HG02642 (cell line): ENCODE results near the gene RNF145.
"Not testable (repeated sequence)": the region's sequence is repeated elsewhere in the genome, so short reads cannot be mapped to it uniquely, and the experiment has no call there.

Experiments
- ATAC-seq: cut with Tn5 transposase; IDR thresholded peaks from one replicate; pipeline ENCODE4 v1.9.1; 2021; ENCODE audit warnings: mild to moderate bottlenecking; ENCODE audit not compliant: unreplicated experiment, poor library complexity

The RNF145 gene

DNA sequence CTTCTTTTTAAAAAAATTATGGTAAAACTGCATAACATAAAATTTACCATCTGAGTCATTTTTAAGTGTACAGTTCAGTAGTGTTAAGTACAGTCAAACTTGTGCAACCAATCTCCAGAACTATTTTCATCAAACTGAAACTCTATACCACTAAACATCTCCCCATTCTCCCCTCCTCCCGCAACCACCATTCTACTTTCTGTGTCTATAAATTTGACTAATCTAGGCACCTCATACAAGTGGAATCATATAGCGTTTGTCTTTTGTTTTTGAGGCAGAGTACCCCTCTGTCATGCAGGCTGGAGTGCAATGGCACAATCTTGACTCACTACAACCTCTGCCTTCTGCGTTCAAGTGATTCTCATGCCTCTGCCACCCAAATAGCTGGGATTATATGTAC is 85.7 kb downstream of the RNF145 start:
- no peak for ATAC-seq

DNA sequence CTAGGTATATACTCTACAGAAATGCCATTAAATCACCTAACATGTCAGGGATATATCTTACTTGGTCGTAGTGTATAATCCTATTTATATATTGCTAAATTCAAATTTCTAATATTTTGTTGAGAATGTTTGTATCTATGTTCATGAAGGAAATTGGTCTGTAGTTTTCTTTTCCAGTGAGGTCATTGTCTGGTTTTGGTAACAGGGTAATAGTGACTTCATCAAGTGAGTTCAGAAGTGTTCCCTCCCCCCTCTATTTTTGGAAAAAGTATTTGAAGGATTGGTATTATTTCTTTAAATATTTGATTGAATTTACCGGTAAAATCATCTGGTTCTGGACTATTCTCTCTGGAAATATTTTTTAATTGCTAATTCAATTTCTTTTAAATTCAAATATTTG is 86.2 kb downstream of the RNF145 start:
- ATAC-seq = no peak

DNA sequence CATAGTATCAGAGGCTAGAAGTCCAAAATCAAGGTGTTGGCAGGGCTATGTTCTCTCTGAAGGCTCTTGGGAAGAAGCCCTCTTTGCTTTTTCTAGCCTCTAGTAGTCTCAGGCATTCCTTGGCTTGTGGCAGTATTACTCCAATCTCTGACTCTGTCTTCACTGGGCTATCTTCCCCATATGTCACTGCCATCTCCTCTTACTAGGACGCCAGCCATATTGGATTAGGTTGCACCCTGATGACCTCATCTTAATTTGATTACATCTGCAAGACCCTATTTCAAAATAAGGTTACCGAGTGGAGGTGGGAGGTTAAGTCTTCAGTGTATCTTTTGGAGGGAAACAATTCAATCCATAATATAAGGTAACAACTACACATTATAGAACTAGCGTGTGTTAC is 88.3 kb downstream of the RNF145 start:
- ATAC-seq = no peak

DNA sequence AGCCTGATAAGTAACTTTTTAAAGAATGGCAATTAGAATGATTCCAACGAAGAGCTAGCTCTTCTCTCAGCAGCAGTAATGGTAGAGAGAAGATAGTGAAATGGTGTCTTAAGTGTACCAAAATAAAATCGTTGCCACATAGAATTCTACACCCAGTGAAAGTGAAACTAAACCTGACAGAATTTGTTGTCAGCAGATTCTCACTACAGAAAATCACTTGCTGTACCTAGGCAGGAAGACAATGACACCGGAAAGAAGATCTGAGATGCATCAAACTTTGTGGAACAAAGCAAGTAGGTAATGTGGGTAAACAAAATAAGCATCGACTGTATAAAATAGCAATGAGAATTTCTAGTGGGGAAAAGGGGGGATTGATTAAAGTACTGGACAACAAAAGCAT is 88.9 kb downstream of the RNF145 start:
- ATAC-seq = no peak

DNA sequence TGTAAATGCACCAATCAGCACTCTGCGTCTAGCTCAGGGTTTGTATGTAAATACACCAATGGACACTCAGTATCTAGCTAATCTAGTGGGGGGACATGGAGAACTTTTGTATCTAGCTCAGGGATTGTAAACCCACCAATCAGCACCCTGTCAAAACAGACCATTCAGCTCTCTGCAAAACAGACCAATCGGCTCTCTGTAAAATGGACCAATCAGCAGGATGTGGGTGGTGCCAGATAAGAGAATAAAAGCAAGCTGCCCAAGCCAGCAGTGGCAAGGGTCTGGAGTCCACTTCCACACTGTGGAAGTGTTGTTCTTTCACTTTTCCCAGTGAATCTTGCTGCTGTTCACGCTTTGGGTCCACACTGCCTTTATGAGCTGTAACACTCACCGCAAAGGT is 89.5 kb downstream of the RNF145 start:
- not testable (repeated sequence) for ATAC-seq

DNA sequence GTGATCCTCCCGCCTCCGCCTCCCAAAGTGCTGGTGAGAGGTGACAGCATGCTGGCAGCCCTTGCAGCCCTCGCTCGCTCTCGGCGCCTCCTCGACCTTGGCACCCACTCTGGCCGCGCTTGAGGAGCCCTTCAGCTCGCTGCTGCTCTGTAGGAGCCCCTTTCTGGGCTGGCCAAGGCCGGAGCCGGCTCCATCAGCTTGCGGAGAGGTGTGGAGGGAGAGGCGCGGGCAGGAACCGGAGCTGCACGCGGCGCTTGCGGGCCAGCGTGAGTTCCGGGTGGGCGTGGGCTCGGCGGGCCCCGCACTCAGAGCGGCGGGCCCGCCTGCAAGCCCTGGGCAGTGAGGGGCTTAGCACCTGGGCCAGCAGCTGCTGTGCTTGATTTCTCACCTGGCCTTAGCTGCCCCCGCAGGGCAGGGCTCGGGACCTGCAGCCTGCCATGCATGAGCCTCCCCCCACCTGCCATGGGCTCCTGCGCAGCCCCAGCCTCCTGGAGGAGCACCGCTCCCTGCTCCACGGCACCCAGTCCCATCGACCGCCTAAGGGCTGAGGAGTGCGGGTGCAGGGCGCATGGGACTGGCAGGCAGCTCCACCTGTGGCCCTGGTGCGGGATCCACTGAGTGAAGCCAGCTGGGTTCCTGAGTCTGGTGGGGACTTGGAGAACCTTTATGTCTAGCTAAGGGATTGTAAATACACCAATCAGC is 90.2 kb downstream of the RNF145 start:
- not testable (repeated sequence) for ATAC-seq

DNA sequence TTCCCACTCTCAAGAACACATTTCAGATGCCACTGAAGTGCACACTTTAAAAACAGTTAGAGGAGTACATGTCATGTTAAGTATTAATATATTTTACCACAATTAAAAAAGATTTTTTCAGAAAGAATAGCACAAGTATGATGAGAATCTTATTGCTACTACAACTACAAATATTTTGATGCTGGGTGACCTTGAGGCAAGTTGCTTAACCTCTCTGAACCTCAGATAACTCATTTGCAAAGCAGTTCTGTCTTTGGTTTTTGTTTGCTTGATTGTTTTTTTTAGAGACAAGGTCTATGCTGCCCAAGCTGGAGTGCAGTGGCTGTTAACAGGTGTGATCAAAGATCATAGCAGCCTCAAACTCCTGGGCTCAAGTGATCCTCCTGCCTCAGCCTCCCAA is 95.9 kb downstream of the RNF145 start:
- ATAC-seq = no peak

DNA sequence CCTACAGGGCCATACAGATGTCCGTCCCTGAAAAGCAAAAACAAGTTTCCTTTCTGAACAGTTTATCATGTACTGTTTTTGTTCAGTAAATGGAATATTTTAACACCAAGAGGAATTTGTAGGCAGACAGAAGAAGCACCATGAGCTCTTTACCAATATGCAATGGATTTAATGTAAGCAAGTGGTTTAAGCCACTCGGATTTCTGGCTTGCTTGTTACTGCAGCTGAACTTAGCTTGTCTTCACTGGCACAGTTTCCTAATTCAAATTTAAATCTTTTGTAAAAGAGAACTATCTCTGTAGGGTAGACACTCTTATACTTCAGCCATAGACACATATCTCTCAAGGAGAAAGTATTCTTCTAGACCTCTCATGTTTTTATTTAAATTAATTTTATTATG is 96.9 kb downstream of the RNF145 start:
- ATAC-seq = no peak
